Smooth muscle cell of the brain vasculature (primary cell): Measurements from ENCODE around the gene NRARP.

Experiments
- DNase-seq: peaks from one replicate; pipeline ENCODE4 v3.0.0-alpha.2; 2012; ENCODE audit warnings: low read depth, low spot score

The NRARP gene

DNA sequence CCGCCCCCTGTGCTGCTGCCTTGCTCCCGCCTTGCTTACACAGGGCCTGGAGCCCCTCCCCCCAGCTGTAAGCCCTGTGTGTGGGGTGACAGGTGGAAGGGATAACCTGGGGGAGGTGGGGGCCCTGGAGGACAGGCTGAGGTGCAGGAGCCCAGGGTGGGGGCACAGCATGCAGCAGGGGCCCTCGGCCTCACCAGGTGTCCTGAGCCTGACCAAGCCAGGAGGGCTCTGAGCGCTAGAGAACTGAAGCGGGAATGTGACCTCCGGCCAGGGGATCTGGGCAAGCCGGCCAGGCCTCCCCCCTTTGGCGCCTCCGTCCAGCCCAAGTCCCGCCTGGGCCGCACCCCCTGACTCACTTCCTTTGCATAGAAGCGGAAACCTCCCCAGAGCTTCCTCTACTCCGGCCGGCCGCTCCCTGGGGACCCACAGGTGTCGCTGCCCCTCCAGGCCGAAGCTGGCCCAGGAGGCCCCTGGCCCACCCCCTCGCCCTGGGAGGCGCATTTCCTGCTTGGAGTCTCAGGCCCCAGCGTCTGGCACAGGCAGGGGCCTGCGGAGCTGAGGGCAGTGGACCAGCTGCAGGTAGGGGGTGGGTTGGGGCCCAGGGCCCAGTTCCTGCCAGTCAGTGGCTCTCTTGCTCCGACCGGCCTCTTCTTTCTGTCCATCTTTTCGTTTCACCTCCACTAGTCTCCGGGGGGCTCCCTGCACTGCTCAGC, 24.6 kb downstream of the NRARP start, which contains the start of gene TOR4A:
TSS of gene TOR4A (plus strand) at position 398 of the 713 bp plus-strand sequence. CDS start 964 bp downstream, outside the sequence.
- DNase-seq = no peak

GRCh38 chr9:137276473-137277328, 25.4 kb downstream of the NRARP start:
- no peak for DNase-seq

DNA sequence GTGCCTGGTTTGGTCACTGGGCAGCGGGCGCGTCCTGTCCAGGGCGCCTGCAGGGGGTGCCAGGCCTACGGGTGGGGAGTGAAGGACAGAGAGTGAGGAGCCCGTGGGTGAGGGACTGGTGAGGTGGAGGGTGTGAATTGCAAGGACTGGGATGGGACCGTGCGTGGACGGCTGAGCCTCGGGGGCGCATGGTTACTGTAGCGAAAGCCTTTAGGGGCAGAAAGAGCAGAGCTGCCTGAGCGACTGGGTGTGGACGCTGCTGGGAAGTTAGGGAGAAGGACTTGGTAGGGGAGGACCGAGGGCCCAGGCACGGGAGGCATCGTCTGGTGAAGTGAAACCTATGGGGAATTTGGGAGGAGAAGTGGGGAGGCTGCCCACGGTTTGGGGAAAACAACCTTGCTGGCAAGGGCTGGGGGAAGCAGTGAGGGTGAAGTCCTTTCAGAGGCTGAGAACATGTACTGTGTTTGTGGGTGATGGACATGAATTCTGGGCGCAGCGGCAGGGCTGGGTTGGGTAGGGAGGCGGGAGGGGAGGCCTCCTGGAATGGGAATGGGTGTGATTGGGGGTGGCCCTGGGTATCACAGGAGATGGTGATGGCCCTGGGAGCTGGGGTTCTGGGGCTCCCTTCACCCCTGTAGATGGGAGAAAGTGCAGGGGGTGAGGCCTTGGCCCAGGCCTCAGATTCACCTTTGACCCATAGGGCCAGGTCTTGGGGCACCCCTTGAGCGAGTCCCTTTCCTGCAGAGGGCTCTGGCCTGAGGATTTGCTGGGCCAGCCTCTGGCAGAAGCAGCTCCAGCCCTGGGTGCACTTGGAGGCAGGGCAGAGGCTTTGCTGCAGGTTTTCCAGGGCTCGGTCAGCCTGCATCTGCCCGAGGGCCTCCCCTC, 26.2 kb downstream of the NRARP start:
- DNase-seq = no peak

GRCh38 chr9:137275203-137275587, 26.9 kb downstream of the NRARP start:
- DNase-seq = no peak

GRCh38 chr9:137273611-137274320, 28.3 kb downstream of the NRARP start:
- no peak for DNase-seq

GRCh38 chr9:137273095-137273490, 29.0 kb downstream of the NRARP start:
- no peak for DNase-seq

GRCh38 chr9:137272241-137273094, 29.6 kb downstream of the NRARP start:
- no peak for DNase-seq

DNA sequence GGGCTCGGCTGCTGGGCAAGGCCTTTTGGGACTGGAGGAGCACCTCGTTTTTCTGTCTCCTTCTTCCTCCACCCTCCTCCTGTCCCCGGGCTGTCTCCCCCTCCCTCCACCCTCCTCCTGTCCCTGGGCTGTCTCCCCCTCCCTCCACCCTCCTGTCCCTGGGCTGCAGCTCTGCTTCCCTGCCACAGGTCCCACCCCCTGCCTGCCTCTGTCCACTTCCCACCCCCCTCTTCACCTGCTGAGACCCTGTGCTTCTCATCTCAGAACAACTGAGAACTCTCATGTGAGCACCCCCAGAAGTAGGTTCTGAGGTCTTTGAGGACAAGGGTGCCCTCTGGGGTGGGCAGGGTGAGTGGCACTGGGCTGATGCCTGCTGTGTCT, 30.4 kb downstream of the NRARP start:
- no peak for DNase-seq

DNA sequence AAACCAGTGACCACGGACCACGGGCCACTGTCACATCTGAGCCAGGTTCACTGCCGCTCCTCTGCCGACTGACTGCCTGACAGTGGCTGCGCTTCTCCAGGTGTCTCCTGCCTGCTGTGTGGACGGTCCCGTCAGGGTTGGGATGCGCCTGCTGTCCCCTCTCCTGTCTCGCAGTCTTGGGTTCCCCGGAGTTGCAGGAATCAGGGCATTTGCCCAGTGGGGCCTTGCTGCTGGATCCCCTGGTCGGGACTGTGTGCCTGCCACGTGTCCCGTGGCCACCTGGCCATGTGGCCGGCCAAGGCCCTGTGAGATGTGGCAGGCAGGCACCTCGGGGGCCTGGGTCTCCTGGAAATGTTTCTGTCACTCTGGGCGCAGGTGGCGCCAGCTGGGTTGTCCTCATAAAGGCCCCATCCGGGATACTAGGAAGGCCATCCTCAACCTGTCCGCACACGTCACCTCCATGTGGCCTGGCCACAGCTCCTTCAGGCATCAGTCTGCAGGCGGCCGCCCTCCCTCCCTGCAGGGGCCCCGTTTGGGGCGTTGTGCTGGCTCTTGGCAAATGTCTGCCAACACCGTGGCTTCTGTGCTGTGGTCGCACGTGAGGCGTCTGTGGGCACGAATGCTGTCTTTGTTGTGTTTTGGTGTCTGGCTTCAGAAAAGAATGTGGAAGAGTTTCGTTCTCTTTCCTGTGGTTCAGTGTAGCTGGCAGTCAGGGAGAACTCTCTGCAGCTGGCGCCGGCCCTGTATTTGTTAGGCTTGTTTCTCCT, 31.0 kb downstream of the NRARP start:
- no peak for DNase-seq

GRCh38 chr9:137269231-137269772, 32.8 kb downstream of the NRARP start:
- DNase-seq = no peak

DNA sequence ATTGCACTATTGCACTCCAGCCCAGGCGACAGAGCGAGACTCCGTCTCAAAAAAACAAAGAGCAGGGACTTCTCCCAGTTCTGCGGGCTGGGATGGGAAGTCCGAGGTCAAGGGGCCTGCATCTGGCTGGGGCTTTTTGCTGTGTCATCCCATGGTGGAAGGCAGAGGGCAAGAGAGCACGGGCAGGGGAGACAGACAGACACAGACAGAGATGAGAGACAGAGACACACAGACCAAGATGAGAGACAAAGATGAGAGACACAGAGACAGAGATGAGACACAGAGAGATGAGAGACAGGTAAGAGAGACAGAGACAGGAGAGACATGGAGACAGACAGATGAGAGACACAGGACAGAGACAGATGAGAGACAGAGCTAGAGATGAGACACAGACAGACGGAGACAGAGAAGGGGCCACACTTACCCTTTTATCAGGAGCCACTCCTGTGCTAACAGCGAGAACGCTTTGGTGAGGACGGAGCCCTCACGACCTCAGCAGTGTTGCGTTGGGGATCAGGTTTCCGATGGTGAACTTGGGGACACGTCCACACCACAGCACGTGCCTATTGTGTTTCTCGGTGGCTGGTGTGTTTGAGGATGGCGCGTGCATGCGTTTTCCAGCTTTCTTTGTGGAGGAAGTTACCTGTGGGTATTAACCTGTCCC, 33.4 kb downstream of the NRARP start:
- no peak for DNase-seq

GRCh38 chr9:137267933-137268355, 34.1 kb downstream of the NRARP start:
- no peak for DNase-seq

DNA sequence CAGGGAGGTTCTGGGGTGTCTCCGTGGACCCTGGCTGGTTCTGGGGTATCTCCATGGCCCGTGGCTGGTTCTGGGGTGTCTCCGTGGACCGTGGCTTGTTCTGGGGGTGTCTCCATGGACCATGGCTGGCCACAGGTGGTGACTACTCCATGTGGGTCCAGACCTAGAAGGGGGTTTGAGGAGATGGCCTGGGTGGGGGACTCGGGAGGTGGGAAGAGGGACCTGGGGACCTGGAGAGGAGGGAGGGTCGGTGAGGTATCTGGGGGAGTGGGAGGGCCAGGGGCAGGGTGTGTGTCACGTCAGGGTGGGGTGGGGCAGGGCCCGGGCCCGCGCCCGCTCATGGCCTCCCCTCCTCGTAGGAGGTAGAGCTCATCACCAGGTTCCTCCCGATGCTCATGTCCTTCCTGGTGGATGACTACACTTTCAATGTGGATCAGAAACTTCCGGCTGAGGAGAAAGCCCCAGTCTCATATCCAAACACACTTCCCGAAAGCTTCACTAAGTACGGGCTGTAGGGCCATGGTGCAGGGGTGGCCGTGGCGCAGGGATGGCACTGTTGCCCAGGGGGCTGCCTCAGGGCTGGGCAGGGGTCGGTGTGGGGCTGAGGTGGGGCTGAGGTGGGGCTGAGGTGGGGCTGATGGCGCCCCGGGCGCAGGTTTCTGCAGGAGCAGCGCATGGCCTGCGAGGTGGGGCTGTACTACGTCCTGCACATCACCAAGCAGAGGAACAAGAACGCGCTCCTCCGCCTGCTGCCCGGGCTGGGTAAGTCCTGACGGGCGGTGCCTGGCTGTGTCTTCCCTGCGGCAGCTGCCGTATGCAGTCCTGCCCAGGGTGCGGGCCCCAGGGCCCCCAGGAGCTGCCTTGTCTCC, 35.3 kb downstream of the NRARP start:
- no peak for DNase-seq

DNA sequence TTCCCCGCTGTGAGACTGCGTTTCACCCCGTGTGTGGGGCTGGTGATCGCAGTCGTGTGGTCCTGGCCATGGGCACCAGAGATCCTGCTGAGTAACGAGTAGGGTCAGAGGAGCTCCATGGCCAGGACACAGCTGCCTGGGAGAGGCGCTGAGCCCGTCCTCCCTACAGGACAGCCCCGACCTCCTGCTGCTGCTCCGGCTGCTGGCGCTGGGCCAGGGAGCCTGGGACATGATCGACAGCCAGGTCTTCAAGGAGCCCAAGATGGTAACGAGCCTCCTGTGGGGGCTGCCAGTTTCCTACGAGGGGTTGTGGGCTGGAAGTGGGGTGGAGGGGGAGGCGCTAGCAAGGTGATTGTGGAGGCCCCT, 35.9 kb downstream of the NRARP start:
- no peak for DNase-seq

DNA sequence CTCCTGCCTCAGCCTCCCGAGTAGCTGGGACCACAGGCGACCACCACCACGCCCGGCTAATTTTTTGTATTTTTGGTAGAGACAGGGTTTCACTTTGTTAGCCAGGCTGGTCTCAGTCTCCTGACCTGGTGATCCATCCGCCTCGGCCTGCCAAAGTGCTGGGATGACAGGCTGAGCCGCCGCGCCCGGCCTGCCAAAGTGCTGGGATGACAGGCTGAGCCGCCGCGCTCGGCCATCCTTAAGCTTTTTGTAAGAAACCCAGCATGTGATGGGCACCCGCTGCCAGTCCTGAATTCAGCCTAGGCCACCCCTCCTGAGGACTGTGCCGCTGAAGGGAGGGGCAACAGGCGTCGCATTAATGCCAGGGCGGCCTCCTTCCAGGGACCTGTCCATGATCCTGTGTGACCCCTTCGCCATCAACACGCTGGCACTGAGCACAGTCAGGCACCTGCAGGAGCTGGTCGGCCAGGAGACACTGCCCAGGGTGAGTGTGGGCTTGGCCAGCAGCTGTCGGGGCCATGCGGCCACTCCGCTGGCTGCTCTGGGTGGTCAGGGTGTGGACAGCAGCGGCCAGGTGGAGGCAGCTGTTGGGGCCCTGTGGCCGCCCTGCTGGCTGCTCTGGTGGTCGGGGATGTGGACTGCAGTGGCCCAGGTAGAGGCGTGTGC, 36.4 kb downstream of the NRARP start:
- DNase-seq = no peak

DNA sequence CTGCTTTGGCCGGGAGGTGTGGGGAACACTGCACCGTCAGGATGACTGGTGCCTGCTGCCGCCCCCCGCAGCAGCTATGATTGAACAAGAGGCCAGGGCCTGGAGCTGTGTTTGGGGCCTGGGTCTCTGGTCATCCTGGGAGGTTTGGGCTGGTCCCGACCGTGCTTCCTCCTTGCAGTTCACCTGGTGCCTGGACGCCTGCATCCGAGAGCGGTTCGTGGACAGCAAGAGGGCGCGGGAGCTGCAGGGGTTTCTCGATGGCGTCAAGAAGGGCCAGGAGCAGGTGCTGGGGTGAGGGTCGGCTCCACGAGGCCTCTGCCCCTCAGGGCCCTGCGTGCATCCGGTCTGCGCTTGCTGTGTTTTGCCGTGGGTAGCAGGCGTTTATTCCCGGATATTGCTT, 38.0 kb downstream of the NRARP start:
- no peak for DNase-seq

- DNase-seq = no peak
Measured at GRCh38 chr9:137263506-137263905, 38.6 kb downstream of the NRARP start.
